Raji (cell line): Measurements from ENCODE around the gene TIAL1.

Experiments used
- POLR2A ChIP-seq: IDR thresholded peaks from 2 replicates; pipeline ENCODE4 v1.6.1; 2011; ENCODE audit warnings: low read depth, low read length, control low read depth; ENCODE audit not compliant: insufficient read depth

The TIAL1 gene

DNA sequence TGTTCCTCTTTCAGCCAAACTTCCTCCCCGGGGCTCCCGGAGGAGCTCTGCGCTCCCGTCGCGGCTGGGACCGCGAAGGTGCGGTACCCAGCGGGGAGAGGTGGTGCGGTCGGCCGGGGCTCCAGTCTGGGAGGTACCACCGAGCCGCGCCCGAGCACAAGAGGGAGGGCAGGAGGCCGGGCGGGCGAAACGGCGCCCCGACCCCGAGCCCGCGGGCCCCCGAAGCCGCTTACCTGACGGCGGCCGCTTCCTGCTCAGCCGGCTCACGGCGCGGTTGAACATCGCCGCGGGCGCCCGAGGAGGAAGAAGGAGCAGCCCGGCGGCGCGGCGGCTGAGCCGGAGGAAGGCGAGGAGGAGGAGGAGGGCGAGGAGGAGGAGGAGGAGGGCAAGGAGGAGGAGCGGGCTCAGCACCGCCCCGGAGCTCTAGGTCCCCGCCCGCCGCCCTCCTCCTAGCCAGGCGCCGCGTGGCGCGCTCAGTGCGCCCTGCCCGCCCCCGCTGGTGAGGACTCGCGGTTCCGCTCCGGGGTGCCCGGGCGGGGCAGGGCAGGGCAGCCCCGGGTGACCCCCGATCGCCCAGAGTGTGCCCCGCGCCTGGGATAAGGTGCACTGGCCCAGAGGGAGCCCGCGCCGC is 54.3 kb downstream of the TIAL1 start, which contains the start of gene RGS10:
RGS10 (minus strand) TSS at position 363 of the 631 bp plus-strand sequence; CDS start at position 282, 81 bp downstream.
- TF ChIP-seq POLR2A: peak; percentile 89

DNA sequence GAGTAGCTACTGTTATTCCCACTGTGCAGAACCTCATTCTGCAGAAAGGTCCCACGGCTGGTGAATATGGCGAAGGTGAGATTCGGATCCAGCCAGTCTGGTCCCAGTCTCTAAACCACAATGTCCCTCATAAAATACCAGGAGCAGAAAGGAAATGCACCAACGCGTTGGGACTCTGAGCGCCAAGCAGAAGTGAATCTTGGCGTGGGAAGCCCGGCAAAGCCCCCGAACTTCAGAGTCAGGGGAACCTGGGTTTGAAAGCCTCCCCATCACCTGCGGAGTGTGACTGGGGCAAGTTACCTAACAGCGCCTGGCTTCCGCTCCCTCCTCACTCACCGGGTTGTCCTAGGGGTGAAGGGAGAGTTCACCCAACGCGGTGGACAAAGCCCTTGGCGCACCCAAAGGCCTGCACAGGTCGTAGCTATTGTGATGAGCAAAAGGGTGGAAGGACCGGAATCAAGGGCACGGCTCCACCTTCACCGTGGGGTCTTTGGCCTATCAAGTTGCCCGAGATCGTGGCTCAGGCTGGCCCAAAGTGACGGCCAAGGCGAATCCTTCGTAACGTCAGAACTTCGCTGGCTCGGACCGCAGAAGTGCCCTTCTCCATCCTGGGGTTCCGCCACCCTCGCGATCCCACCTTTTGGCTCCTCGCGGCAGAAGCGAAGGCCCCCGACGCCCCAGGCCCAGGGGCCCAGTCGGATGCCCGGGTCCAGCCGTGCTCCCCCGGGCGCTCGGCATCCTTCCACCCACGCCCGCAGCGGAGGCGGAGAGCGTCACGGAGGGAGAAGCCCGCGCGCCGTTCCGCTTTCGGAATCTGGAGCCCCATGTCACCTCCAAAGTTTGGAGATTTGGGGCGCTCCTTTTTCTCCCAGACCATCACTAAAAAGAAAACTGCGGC is 55.1 kb downstream of the TIAL1 start:
- 0 out of 2 replicates have a peak, but pooled peaks have one; percentile 31 for TF ChIP-seq POLR2A

- no peak for TF ChIP-seq POLR2A
Observed at GRCh38 chr10:119541046-119541445, 55.7 kb downstream of the TIAL1 start.

DNA sequence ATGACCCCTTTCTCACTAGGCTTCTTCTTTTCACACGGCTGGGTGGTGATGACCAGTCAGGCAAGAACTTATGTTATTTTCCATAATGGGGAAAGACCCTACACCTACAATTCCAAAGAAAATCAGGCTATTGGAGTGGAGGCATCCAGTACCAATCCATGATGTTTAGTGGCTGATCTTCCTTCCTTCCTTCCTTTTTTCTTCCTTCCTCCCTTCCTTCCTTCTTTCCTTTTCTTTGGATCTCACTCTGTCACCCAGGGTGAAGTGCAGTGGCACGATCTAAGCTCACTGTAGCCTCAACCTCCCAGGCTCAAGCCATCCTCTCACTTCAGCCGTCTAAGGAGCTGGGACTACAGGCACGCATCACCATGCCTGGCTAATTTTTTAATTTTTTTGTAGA is 56.7 kb downstream of the TIAL1 start:
- TF ChIP-seq POLR2A: no peak

- no peak for TF ChIP-seq POLR2A
Observed at GRCh38 chr10:119539359-119539825, 57.4 kb downstream of the TIAL1 start.

- TF ChIP-seq POLR2A: no peak
Observed at GRCh38 chr10:119538632-119539358, 58.0 kb downstream of the TIAL1 start.

DNA sequence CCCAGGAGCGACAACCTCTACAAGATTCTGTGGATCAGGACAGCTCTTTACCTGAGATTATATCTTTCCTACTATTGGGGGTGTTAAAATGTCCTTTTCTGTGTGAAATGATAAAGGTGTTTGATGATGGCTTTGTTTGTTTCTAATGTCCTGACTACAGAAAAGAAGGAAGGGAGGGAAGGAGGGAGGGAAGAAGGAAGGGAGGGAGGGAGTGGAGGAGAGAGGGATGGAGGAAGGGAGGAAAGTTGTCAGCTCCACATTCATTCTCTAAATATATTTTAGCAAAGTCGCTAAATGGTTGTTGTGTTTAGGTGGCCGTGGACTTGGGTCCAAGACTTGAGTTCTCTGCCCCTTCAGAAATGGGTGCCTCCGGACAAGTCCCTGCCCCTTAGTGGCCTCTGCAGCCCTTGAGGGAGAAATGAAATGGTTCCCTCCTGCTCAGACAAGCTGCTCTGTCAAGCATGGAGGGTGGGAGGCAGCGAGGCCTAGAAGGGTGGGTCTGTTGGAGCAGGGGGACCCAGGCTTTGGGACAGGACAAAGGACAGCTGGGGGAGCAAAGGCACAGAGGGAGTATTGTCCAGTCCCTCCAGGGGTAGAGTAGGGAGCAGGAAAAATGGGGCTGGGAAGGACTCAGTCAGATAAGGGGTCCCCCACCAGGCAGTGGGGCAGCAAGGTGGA is 58.7 kb downstream of the TIAL1 start:
- no peak for TF ChIP-seq POLR2A

DNA sequence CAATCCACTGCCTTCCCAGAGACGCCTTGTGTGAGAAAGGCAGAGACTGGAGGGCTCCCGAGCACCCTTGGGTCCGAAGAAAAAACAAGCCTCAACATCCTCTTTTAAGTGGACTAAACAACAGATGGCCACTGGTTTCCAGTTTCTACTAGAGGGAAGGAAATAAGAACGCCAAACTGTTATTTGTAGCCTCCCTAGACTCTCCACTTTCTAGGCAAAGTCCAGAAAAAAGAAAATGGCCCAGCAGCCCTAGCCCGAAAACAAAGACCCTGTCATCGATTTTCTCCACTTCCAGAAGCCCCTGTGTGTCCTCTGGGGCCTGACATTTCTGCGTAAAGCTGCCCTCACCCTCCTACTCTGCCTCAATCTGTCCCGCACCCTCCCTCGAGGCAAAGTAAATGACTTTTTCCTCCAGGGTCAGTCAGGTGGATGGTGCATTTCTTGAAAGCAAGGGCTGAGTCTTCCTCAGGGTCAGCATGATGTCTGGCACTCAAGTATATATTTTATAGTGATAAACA is 60.2 kb downstream of the TIAL1 start:
- TF ChIP-seq POLR2A: no peak

DNA sequence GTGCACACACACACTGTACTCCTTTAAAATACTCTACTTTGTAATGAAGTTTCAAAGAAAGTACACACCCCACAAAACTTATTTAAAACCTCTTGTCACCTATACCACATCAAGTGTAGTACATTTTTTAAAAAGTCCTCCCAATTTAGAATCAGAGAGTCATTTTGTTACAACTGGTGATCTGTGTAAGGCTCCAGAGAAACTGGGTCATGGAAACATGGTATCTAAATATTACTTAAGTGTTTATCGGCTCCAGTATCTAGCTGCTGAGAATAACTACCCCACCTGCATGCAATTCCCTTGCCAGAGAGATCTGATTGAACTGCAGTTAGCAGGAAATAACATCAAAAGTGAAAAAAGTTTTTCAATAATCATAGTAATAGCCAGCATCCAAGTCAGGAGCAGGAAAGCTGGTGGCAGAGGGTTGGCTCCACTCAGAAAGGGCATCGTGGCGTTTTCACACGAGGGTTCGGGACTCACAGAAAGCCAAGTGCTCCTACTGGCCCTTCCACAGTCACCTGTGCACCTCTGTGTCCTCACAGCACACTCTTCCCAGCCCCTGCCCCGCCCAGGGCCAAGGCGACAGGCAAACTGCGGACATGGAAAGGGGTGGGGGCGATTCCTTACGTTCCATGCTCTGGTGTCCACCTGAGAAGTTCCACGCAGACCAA is 60.8 kb downstream of the TIAL1 start:
- TF ChIP-seq POLR2A: no peak

DNA sequence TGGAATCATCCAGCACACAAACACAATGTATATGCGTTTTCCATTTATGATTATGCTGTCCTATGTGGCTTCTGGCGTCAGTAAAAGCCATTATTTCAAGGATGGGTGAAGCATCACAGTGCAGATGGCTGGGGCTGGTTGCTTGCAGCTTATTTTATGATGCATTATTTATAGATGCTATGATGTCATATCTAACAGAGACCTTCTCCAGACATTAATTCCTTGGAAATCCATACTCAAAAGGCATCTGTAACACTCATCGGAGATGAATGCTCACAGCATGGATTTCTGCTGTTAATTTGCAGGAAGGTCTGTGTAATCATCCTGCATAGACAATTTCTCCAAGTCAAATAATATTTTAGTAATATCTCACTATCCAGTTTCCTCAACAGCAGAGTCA is 61.5 kb downstream of the TIAL1 start:
- TF ChIP-seq POLR2A: no peak

DNA sequence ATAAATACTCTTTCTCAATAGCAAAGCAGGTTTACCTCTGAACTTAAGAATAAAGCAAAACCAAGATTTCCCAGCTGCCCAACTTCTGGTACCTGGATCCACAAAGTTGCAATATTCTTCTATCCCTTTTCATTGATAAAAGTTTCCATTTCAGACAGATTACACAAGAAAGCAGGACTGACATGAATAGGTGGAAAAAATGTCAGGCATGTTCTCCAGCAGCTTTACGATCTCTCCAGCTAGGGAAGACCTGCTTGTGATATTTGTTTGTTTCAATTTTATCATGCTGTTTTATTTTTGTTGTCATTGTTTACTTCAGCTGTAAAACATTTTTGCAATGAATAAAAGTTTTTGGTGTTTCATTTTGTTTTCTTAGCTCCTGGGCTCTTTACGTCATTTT is 63.3 kb downstream of the TIAL1 start:
- no peak for TF ChIP-seq POLR2A

DNA sequence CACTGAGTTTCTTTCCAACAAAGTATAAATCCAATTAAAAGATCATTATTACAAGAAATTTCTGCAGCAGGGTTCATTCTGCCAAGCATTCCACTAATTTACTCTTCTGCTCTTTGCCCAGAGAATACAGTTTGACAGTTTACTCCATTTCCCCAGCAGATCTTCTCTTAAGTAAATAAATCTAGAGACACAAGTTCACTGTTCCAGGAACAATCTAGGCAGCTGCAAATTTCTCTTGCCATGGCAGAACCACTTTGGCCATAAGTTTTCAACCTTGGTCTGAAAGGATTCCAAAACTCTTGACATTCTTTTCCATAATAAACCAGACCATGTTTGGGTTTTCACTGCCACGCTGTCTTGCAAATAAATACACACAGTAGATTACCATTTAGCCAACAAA is 65.7 kb downstream of the TIAL1 start:
- no peak for TF ChIP-seq POLR2A

GRCh38 chr10:119526621-119527592 is 69.9 kb downstream of the TIAL1 start:
- TF ChIP-seq POLR2A: no peak
